Upper lobe of right lung (tissue), 1 donor: ENCODE data around the gene ZGPAT. TPM values are rescaled to one million over a fixed set of nuclear protein-coding genes. Genes with fewer than 3 reads are reported as not detected.

Experiments used
- ATAC-seq: fragments of 200-7000 bp; cut with Tn5 transposase; one replicate; pipeline ENCODE4 v1.9.1; 2020; ENCODE audit warnings: mild to moderate bottlenecking, moderate library complexity
- DNase-seq: peaks from one replicate; pipeline ENCODE4 v3.0.0-alpha.2; 2020
- H3K27ac ChIP-seq: fragments of 200-600 bp; one replicate; pipeline ENCODE4 v1.8.0; 2022
- H3K27me3 ChIP-seq: fragments of 200-600 bp; one replicate; pipeline ENCODE4 v1.8.0; 2022; ENCODE audit warnings: mild to moderate bottlenecking
- H3K36me3 ChIP-seq: fragments of 200-600 bp; one replicate; pipeline ENCODE4 v1.8.0; 2022
- H3K4me1 ChIP-seq: fragments of 200-600 bp; one replicate; pipeline ENCODE4 v1.8.0; 2022
- H3K4me3 ChIP-seq: fragments of 200-600 bp; one replicate; pipeline ENCODE4 v1.8.0; 2022; ENCODE audit warnings: mild to moderate bottlenecking
- H3K9me3 ChIP-seq: fragments of 200-600 bp; one replicate; pipeline ENCODE4 v1.8.0; 2022
- CTCF ChIP-seq: fragments of 200-600 bp; IDR thresholded peaks from one replicate; pipeline ENCODE4 v1.8.0; 2022; ENCODE audit warnings: antibody characterized with exemption
- intact Hi-C: fragments of 100-400 bp; cut with DNase I; formaldehyde crosslinking; loops from one replicate; pipeline ENCODE4 v1.11.0; 2022
- total RNA-seq: library from RNA; stranded (reverse); fragmentation: NEBNext Ultra II Directional; extraction: Animal tissue kit (Norgen Biotek cat#: 25700); gene quantifications from one replicate; pipeline ENCODE4 v1.2.1, GENCODE V29; 2021
- donor health status: DM: no; HTN: yes; CAD: no; lungs with severe emphysema.

Gene ZGPAT
- total RNA-seq, 1 donor from 2014 or later = 27.6 TPM

GRCh38 chr20:63680427-63680826, 27.4 kb upstream of the ZGPAT start:
- Histone ChIP-seq H3K4me3 (no peak overlapping the region), H3K27me3 (no peaks in the 10 kb centered on the region), H3K9me3 (no peaks in the 10 kb centered on the region), H3K36me3 (peaks cover 11% of the 10 kb centered on the region), H3K4me1 (peaks cover 16% of the 10 kb centered on the region), H3K27ac (no peak overlapping the region)
- TF ChIP-seq CTCF = no peak
- intact Hi-C loops = no loop called here
- DNase-seq (no peak), ATAC-seq (no peak)

- DNase-seq = no peak
- Histone ChIP-seq H3K9me3 (no peaks in the 10 kb centered on the region), H3K4me3 (no peak overlapping the region), H3K4me1 (peaks cover 21% of the 10 kb centered on the region), H3K27ac (peak overlapping the region; percentile 84), H3K27me3 (no peaks in the 10 kb centered on the region), H3K36me3 (peaks cover 5% of the 10 kb centered on the region)
- ATAC-seq = no peak
- intact Hi-C loops = no loop called here
- no peak for TF ChIP-seq CTCF
Observed at GRCh38 chr20:63680857-63681608, 26.8 kb upstream of the ZGPAT start.

DNA sequence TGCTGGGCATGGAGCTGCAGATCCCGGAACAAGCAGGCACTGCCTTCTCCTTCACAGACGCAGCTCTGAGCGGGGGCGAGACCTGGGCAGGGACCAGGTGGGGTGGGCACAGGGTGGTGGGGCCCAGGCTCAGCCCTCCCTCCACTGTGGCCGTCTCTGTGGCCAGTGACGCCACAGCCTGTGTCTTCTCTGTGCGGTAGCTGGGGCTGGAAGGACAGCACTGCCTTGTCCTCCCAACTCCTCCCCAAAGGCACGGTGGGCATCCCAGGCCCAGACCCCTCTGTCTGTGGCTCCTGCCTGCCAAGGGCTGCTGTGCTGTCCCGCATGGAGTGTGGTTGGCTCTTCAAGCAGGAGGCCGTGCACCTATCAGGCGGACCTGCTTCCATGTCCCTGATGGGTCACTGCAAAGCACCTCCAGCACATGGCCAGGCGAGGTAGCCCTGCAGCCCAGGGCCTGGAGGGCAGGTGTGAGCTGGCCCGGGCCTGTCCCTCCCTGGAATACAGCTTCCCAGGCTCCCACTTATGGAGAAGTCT, 26.2 kb upstream of the ZGPAT start:
- no peak for DNase-seq

DNA sequence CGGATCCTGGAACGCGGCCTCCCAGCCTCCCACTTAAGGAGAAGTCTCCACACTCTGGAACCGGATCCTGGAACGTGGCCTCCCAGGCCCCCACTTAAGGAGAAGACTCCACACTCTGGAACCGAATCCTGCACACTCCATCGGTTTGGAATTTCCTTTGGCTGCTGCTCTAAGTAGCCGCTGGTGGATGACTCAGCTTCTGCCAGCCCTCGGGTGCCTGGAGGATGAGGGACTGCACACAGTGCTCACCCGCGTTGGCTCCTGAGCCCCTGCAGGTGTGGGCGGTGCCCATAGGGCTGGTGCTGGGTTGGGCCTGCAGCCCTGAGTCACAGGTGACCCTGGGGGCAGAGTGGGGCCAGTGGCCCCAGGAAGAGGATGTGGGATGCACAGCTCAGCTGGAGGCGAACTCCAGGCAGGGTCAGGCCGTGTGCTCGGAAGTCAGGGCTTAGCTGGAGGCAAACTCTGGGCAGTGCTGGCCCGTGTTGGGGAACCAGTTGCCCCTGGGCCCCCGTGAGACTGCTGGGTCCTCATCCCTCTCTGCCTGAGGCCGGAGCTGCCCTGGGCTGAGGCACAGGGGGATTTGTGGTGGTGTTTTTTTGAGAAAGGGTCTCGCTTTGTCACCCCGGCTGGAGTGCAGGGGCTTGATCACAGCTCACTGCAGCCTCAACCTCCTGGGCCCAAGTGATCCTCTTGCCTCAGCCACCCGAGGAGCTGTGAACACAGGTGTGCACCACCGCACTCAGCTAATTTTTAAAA, 25.3 kb upstream of the ZGPAT start:
- ATAC-seq (peak; percentile 68), DNase-seq (peak; percentile 80)
- no peaks in the 10 kb centered on the region for H3K36me3 ChIP-seq
- H3K9me3 ChIP-seq = no peaks in the 10 kb centered on the region
- H3K27ac ChIP-seq = peak overlapping the region; percentile 84
- no peak overlapping the region for H3K4me3 ChIP-seq
- H3K4me1 ChIP-seq = peaks cover 36% of the 10 kb centered on the region
- TF ChIP-seq CTCF = no peak
- intact Hi-C loops = no loop called here
- no peaks in the 10 kb centered on the region for H3K27me3 ChIP-seq

More for the DNA sequence above, 26.2 kb upstream of the ZGPAT start:
- H3K27ac ChIP-seq = peak overlapping the region; percentile 84
- H3K36me3 ChIP-seq = no peaks in the 10 kb centered on the region
- H3K27me3 ChIP-seq = no peaks in the 10 kb centered on the region
- no peak for TF ChIP-seq CTCF
- H3K4me3 ChIP-seq = no peak overlapping the region
- ATAC-seq = no peak
- peaks cover 28% of the 10 kb centered on the region for H3K4me1 ChIP-seq
- H3K9me3 ChIP-seq = no peaks in the 10 kb centered on the region
- intact Hi-C loops = no loop called here

- Histone ChIP-seq H3K4me3 (no peak overlapping the region), H3K36me3 (no peaks in the 10 kb centered on the region), H3K9me3 (no peaks in the 10 kb centered on the region), H3K27me3 (no peaks in the 10 kb centered on the region), H3K4me1 (peaks cover 53% of the 10 kb centered on the region), H3K27ac (peak overlapping the region; percentile 91)
- ATAC-seq = no peak
- no peak for DNase-seq
- no peak for TF ChIP-seq CTCF
- intact Hi-C loops = no loop called here
Observed at GRCh38 chr20:63685269-63686026, 22.4 kb upstream of the ZGPAT start.
